Measurements from ENCODE around the gene PWWP2A.

- TF ChIP-seq CTCF (IDR thresholded peaks at IDR 0.05) (no peak), POLR2AphosphoS5 (IDR thresholded peaks at IDR 0.05) (no peak), POLR2A (IDR thresholded peaks at IDR 0.05) (no peak), EP300 (IDR thresholded peaks at IDR 0.05) (no peak)
These were observed 47.8 kb upstream of the PWWP2A start for GRCh38 chr5:160166973-160167623.
